Stimulated activated CD8-positive, alpha-beta memory T cell treated with anti-CD3 and anti-CD28 coated beads, Interleukin-4, amount 100 ng/mL, for 24 hours (primary cell): ENCODE measurements around the gene OR1D5.
"Not testable (repeated sequence)": the region's sequence is repeated elsewhere in the genome, so short reads cannot be mapped to it uniquely, and the experiment has no call there.

Source experiments
- DNase-seq: peaks from one replicate; pipeline ENCODE4 v3.0.0-alpha.2; 2020; ENCODE audit warnings: low read depth

OR1D5 gene

GRCh38 chr17:3063507-3063906 lies at the start of gene OR1D5:
Gene OR1D5, minus strand, starts transcription at chr17:3063607. Its CDS starts 0 bp downstream, at chr17:3063607.
- DNase-seq = not testable (repeated sequence)

- DNase-seq = no peak
Measured at GRCh38 chr17:3104322-3104721, 40.9 kb upstream of the OR1D5 start, which contains the start of gene OR1D2. Gene OR1D2, minus strand, starts transcription at chr17:3104422. Its CDS starts 11,426 bp downstream, at chr17:3092996.

GRCh38 chr17:3073850-3074249 lies 10.4 kb upstream of the OR1D5 start:
- not testable (repeated sequence) for DNase-seq

DNA sequence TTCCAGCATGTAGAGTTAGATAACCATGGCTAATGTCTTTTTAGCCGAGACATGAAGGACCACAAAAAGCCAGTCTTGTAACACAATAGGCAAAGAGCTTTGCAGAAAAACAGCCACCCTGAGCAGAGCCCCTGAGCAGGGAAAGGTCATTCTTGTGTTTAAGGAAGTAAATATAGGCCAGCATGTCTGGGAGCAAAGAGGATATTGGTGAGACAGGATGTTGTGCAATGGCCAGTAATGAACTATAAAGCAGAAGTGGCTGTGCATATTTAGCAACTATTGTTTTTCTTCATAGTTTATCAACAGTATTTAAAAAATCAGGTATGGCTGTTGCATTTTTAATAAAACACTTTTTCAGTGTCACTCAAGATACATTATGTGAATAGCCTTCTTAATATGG lies 1.8 kb upstream of the OR1D5 start:
- not testable (repeated sequence) for DNase-seq

- not testable (repeated sequence) for DNase-seq
Measured at GRCh38 chr17:3062824-3063377, 506 bp downstream of the OR1D5 start.

GRCh38 chr17:3054868-3055267 lies 8.5 kb downstream of the OR1D5 start:
- not testable (repeated sequence) for DNase-seq

DNA sequence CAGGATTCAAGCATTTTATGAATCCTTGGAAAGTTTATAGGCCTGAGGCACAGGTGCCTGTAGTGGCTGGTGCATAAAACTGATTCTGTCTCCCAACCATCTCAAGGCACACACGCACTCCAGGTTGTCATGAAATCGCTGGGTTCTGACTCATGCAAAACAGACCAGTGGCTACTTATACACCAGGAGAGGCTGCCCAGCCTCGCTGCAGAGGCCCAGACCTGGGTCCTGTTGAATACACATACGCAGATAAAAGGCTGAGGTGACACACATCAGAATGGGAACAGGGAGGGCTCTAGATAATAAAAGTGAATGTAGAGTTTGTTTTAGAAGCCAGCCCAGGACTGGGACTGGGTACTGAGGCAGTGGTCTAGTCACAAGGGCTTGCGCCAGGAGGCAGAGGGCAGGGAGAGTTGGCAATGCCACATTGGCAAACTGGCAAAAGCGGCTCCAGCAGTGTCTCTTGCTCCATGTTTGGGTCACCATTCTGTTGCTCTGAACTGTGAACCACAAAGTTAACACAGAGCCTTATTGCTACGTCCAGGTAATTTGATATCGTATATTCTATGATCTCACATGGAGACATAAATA lies 13.6 kb downstream of the OR1D5 start:
- no peak for DNase-seq

GRCh38 chr17:3048727-3049471 lies 14.5 kb downstream of the OR1D5 start:
- peak; percentile 89 for DNase-seq

- no peak for DNase-seq
Measured at GRCh38 chr17:3046753-3047152, 16.7 kb downstream of the OR1D5 start.

DNA sequence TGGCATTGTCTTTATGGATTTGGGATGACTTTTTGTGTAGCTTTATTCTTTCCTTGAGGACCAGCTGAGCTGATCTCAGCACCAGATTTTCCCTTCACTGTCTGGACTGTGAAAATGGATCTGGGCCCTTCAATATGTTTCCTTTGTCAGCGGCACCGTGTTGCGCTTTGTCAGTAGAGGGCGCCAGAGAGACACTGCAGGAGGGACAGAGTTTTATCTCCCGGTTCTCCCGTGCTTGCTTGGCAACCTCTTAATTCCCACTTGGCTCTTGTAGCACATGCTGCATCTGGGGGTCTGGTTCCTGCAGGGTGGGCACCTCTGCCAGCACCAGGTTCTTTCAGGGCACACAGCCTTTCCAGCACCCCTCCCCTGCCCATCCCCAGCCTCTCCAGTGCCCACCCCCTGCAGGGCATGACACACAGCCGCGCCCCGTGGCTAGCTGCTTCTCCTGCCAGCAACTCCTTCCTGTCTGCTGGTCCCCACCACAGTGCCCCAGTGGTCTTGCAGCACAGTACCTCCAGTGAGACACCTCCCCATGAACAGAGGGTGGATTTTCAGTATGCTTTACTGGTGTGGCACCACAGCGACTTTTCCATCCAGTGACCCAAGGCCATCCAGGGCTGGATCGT lies 19.6 kb downstream of the OR1D5 start:
- no peak for DNase-seq

DNA sequence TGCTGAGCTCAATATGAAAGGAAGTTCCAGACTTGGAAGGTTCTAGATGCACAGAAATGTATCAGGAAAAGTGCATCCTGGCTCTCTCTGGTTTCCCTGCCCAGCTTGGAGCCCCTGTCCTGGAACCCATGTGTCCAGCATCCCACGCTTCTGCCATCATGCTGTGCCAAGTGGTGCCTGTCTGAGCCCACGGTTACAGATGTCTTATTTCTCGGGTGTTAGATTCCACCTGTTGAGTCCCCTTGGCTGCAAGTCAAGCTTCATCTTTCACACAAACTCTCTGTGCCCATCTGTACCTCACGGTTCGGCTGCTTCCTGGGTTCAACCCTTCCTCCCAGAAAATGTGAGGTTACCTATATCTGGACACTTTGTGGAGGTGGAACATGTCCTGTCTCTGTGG lies 22.5 kb downstream of the OR1D5 start:
- DNase-seq = no peak

DNA sequence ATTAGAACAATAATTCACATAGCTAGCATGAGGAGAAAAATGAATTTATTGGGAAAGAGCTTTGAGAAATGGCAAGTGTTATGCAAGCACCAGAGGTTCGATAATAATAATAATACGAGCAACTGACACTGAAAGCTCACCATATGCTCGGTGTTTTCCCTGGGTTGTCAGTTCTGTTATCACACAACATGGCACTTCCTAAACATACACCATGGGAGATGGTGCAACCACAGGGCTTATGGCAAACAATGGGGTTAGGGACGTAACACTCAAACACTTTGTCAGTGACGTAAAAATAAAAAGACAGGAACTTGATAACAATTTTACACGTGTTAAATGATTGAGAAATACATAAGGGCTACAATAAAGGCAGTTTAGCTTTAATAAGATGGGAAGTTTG lies 23.7 kb downstream of the OR1D5 start:
- DNase-seq = no peak

DNA sequence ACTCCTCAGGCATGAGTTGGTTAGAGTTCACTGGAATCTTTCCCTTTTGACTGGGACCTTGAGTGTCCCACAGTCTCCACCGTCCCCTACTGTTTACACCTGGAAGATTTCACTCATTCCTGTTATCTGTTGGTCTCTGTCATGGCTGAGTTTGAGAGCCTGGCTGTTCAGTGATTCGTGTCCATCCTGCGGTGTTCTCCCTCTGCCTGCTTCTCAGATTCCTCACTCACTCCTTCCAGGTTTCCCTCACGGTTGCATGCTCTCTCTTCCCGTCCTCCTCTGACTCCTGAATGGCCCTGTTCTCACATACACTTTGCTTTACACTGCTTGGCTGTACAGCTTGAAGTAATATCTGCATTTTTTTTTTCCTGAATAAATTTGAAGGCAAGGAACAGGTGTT lies 24.5 kb downstream of the OR1D5 start:
- no peak for DNase-seq

- DNase-seq = no peak
Measured at GRCh38 chr17:3037259-3037658, 26.1 kb downstream of the OR1D5 start.

- no peak for DNase-seq
Measured at GRCh38 chr17:3036800-3037199, 26.6 kb downstream of the OR1D5 start.

GRCh38 chr17:3035968-3036280 lies 27.5 kb downstream of the OR1D5 start:
- no peak for DNase-seq

GRCh38 chr17:3035256-3035967 lies 28.0 kb downstream of the OR1D5 start:
- DNase-seq = no peak

DNA sequence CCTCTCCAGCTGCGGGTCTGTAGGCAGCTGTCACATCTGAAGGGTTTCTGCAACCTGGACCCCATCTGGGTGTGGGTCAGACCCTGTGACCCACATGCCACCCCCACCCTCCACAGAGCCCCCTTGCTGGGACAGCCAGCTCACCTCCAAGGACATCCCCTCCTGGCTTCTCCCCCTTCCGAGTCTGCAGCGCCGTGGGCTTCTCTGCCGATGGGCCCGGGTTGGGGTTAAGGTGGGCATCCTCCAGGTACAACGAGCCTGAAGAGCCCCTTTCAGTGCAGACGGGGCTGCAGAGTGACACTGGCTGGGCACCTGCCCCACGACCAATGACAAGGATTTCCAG lies 28.9 kb downstream of the OR1D5 start:
- DNase-seq = no peak

DNA sequence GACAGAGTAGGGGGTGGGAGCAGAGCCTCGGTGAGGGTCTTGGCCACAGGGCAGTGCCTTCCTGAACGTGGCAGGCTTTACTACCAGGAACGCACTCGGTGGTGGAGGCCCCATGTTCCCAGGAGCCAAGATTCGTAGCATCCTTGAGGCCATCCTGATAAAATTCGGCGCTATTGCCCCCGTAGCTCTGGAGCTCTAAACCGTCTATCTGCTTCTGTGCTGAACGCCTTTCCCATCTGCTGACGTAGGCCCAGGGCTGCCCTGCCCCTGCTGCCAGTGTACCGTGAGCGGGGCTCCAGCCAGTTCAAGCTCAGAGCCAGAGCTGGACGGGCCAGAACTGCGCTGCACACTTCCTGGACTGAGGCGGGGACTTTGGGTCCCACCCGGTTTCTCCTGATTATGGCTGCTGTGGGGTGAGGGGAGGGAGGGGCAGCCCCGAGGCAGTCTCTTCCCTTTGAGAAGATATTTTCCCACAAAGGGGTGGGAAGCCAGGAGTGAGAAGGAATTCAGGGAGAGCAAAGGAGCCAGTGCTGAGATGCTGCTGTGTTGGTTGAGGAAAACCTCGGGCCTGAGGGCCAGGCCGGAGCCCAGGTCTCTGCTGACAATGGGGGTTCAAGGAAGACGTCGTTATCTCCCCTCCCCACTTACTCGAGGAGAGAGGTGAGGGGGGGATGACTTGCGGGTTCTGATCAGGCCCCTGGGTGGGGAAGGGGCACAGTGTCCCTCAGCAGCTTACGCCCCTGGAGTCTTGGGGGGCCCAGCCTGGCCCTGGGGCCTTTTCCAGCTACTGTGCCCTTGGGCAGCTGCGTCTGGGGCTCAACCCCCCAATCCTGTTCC lies 29.4 kb downstream of the OR1D5 start:
- no peak for DNase-seq

DNA sequence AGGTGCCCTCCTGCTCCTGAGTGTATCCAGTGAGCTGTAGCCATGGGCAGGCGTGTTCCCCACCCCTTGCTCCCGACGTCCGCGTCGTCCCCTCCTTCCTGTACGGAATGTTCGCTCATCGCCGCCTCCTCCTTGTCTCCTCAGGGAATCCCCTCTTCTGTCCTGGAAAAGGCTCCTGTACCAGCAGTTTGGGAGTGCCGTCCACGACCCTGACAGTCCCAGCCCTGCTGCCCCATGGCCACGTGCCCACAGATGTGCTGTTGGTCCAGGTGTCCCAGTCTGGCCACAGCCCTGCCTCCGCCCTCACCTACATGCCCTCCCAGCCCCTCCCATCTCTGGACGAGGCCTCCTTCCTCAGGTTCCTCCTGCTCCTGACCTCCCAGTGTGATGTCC lies 30.2 kb downstream of the OR1D5 start:
- DNase-seq = no peak
